ENCODE data around the gene ELOB.

The ELOB gene

DNA sequence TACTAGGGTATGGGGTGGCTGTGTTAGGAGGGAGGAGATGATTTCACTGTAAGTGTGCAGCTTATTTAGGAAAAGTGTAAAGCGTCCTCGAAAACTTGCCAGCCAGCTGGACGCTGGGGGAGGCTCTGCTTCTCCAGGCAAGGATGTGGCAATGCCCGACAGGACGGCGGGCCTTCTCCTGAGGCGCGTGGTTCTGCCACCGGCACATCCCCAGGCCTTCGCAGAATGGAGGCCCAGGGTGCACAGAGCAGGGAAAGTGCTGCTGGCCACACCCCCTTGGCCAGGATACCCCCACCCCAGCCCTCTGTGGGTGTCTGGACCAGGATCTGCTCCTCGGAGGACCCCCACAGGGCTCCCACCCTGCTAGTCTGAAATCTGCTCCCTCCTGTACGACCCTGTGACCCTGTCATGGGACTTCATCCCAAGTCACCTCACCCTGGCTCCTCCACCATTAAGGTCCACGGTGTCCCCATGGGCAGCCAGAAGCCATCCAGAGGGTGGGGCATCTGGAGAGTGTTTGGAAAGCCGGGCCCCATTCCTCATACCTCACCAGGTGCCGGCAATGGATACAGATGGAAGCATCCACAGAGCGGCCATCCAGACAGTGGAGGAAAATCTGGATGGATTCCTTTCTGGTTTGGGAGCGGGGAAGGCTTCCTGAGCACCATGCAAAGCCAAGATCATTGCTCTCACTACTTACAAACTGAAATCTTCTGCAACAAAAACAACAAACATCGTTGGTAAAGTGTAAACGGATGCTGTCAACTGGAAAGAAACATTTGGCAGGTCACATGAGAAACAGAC, 33.9 kb downstream of the ELOB start:
- Histone ChIP-seq H3K36me3 (ENCODE audit: control insufficient read depth in 2 of 2, insufficient read depth in 1 of 2, low read length in 2 of 2) (no peaks in the 10 kb centered on the region; a peak in 1 of 3 replicates), H3K4me3 (ENCODE audit: low read depth, low read length) (no peak overlapping the region), H3K9me3 (ENCODE audit: control insufficient read depth, insufficient read depth, low read depth, low read length) (no peaks in the 10 kb centered on the region), H3K4me1 (ENCODE audit: control insufficient read depth, insufficient read depth, low read length) (no peaks in the 10 kb centered on the region), H3K27ac (ENCODE audit: extremely low read depth, low read depth, low read length) (no peak overlapping the region)
- POLR2A ChIA-PET, result no interaction called here
- peak; percentile 60; the same call in 1 of the 2 replicates for TF ChIP-seq ZNF10 (tag by site-specific recombination; IDR thresholded peaks at IDR 0.05)
- TF ChIP-seq YY2 (tag by site-specific recombination; IDR thresholded peaks at IDR 0.05), result no peak
- CTCF ChIA-PET, result no interaction called here

DNA sequence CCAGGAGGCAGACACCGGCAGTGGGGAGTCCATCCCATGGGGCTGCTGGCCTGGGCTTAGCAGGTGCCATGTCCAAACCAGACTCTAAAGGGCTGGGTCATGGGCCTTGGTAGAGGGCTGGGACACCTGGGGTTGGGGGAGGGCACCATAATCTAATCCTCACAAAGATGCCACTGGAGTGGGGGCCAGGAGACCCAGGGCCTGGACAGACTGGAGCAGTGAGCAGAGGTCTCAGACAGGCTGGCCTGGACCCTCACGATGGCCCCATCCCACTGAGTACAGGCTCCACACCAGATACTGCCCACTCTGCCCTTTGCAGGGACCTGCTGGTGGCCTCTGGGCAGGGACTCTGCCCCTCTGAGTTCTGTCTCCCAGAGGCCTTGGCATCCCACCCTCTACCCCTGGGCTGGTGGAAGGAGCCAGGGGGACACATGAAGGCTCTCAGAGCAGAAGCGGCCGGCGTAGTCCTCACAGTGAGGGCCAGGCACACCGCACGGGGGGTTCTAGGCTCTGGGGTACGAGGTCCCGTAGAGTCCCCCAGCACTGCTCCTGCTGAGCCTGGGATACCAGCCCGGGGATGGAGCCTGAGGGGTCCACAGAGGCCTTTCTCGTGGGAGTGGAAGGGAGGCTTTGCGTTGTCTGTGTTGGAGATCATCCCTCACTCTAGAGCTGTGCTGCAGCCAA, 34.6 kb downstream of the ELOB start:
- Histone ChIP-seq H3K36me3 (ENCODE audit: control insufficient read depth in 2 of 2, insufficient read depth in 1 of 2, low read length in 2 of 2) (no peaks in the 10 kb centered on the region), H3K27ac (ENCODE audit: extremely low read depth, low read depth, low read length) (no peak overlapping the region), H3K4me1 (ENCODE audit: control insufficient read depth, insufficient read depth, low read length) (no peaks in the 10 kb centered on the region), H3K4me3 (ENCODE audit: low read depth, low read length) (no peak overlapping the region), H3K9me3 (ENCODE audit: control insufficient read depth, insufficient read depth, low read depth, low read length) (no peaks in the 10 kb centered on the region)
- TF ChIP-seq ZNF629 (tag by site-specific recombination; IDR thresholded peaks at IDR 0.05) (no peak), ZIC2 (tag by site-specific recombination; IDR thresholded peaks at IDR 0.05) (peak; percentile 27; the same call in 1 of the 2 replicates)
- CTCF ChIA-PET, result no interaction called here
- POLR2A ChIA-PET, result interaction anchor here (0.6 to 1.3 kb wide), 2 partner anchors 126 to 587 kb away, joined by 3 read pairs; partner anchors contain the start of gene TRAF7

DNA sequence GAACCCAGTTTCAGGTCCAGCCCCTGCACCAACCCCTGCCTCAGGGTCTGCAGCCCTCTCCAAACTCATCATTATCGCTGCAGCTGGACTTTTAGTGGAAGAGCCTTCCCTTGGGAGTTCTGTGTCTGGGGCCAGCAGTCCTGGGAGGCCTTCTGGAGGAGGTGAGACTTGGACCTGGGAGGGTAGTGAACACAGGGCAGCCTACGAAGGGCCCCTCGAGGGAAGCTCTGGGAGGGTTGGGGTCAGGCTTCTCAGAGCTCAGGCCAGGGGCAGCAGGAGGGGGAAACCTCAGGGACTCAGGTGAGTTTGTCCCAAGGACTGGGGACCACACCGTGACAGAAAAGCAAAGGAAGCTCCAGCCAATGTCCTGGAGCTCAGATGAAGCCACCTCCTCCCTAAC, 35.9 kb downstream of the ELOB start:
- H3K27ac ChIP-seq (ENCODE audit: extremely low read depth, low read depth, low read length), result 0 out of 2 replicates have a peak overlapping the region, but pooled peaks have one; percentile 11
- ChIA-PET CTCF (no interaction called here), POLR2A (interaction anchor here (1.1 to 2.0 kb wide), 3 partner anchors 12 to 127 kb away, joined by 3 to 4 read pairs (median 4); no protein-coding TSS in a partner anchor)
- H3K4me1 ChIP-seq (ENCODE audit: control insufficient read depth, insufficient read depth, low read length), result no peaks in the 10 kb centered on the region
- H3K9me3 ChIP-seq (ENCODE audit: control insufficient read depth, insufficient read depth, low read depth, low read length), result no peaks in the 10 kb centered on the region
- no peaks in the 10 kb centered on the region for H3K36me3 ChIP-seq (ENCODE audit: control insufficient read depth in 2 of 2, insufficient read depth in 1 of 2, low read length in 2 of 2)
- no peak overlapping the region for H3K4me3 ChIP-seq (ENCODE audit: low read depth, low read length)
- TF ChIP-seq, protein P1, sequence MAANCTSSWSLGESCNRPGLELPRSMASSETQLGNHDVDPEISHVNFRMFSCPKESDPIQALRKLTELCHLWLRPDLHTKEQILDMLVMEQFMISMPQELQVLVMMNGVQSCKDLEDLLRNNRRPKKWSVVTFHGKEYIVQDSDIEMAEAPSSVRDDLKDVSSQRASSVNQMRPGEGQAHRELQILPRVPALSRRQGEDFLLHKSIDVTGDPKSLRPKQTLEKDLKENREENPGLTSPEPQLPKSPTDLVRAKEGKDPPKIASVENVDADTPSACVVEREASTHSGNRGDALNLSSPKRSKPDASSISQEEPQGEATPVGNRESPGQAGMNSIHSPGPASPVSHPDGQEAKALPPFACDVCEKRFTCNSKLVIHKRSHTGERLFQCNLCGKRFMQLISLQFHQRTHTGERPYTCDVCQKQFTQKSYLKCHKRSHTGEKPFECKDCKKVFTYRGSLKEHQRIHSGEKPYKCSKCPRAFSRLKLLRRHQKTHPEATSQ (tag by site-specific recombination; IDR thresholded peaks at IDR 0.05), result no peak
- TF ChIP-seq, protein P2, sequence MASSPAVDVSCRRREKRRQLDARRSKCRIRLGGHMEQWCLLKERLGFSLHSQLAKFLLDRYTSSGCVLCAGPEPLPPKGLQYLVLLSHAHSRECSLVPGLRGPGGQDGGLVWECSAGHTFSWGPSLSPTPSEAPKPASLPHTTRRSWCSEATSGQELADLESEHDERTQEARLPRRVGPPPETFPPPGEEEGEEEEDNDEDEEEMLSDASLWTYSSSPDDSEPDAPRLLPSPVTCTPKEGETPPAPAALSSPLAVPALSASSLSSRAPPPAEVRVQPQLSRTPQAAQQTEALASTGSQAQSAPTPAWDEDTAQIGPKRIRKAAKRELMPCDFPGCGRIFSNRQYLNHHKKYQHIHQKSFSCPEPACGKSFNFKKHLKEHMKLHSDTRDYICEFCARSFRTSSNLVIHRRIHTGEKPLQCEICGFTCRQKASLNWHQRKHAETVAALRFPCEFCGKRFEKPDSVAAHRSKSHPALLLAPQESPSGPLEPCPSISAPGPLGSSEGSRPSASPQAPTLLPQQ (tag by site-specific recombination; IDR thresholded peaks at IDR 0.05), result no peak
- no peak for TF ChIP-seq ZNF76 (tag by site-specific recombination; IDR thresholded peaks at IDR 0.05; ENCODE audit: borderline replicate concordance, low read depth)
- TF ChIP-seq, protein P3, sequence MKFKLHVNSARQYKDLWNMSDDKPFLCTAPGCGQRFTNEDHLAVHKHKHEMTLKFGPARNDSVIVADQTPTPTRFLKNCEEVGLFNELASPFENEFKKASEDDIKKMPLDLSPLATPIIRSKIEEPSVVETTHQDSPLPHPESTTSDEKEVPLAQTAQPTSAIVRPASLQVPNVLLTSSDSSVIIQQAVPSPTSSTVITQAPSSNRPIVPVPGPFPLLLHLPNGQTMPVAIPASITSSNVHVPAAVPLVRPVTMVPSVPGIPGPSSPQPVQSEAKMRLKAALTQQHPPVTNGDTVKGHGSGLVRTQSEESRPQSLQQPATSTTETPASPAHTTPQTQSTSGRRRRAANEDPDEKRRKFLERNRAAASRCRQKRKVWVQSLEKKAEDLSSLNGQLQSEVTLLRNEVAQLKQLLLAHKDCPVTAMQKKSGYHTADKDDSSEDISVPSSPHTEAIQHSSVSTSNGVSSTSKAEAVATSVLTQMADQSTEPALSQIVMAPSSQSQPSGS (tag by site-specific recombination; IDR thresholded peaks at IDR 0.05; ENCODE audit: low read depth), result no peak
- TF ChIP-seq REPIN1 (tag by site-specific recombination; IDR thresholded peaks at IDR 0.05; ENCODE audit: low read depth), result no peak
- TF ChIP-seq, protein P4, sequence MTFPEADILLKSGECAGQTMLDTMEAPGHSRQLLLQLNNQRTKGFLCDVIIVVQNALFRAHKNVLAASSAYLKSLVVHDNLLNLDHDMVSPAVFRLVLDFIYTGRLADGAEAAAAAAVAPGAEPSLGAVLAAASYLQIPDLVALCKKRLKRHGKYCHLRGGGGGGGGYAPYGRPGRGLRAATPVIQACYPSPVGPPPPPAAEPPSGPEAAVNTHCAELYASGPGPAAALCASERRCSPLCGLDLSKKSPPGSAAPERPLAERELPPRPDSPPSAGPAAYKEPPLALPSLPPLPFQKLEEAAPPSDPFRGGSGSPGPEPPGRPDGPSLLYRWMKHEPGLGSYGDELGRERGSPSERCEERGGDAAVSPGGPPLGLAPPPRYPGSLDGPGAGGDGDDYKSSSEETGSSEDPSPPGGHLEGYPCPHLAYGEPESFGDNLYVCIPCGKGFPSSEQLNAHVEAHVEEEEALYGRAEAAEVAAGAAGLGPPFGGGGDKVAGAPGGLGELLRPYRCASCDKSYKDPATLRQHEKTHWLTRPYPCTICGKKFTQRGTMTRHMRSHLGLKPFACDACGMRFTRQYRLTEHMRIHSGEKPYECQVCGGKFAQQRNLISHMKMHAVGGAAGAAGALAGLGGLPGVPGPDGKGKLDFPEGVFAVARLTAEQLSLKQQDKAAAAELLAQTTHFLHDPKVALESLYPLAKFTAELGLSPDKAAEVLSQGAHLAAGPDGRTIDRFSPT (tag by site-specific recombination; IDR thresholded peaks at IDR 0.05), result no peak
- no peak for TF ChIP-seq ZNF214 (tag by site-specific recombination; IDR thresholded peaks at IDR 0.05; ENCODE audit: borderline replicate concordance)
- TF ChIP-seq ZNF621 (tag by site-specific recombination; IDR thresholded peaks at IDR 0.05), result no peak
- TF ChIP-seq ZNF561 (tag by site-specific recombination; IDR thresholded peaks at IDR 0.05; ENCODE audit: borderline replicate concordance), result no peak
- no peak for TF ChIP-seq GLI2 (tag by site-specific recombination; IDR thresholded peaks at IDR 0.05; ENCODE audit: borderline replicate concordance, low read depth)
- no peak for TF ChIP-seq ZNF155 (tag by site-specific recombination; IDR thresholded peaks at IDR 0.05)
- TF ChIP-seq ZNF830 (tag by site-specific recombination; IDR thresholded peaks at IDR 0.05; ENCODE audit: low read depth), result no peak
- TF ChIP-seq, protein P5, sequence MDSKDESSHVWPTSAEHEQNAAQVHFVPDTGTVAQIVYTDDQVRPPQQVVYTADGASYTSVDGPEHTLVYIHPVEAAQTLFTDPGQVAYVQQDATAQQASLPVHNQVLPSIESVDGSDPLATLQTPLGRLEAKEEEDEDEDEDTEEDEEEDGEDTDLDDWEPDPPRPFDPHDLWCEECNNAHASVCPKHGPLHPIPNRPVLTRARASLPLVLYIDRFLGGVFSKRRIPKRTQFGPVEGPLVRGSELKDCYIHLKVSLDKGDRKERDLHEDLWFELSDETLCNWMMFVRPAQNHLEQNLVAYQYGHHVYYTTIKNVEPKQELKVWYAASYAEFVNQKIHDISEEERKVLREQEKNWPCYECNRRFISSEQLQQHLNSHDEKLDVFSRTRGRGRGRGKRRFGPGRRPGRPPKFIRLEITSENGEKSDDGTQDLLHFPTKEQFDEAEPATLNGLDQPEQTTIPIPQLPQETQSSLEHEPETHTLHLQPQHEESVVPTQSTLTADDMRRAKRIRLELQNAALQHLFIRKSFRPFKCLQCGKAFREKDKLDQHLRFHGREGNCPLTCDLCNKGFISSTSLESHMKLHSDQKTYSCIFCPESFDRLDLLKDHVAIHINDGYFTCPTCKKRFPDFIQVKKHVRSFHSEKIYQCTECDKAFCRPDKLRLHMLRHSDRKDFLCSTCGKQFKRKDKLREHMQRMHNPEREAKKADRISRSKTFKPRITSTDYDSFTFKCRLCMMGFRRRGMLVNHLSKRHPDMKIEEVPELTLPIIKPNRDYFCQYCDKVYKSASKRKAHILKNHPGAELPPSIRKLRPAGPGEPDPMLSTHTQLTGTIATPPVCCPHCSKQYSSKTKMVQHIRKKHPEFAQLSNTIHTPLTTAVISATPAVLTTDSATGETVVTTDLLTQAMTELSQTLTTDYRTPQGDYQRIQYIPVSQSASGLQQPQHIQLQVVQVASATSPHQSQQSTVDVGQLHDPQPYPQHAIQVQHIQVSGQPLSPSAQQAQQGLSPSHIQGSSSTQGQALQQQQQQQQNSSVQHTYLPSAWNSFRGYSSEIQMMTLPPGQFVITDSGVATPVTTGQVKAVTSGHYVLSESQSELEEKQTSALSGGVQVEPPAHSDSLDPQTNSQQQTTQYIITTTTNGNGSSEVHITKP (tag by site-specific recombination; IDR thresholded peaks at IDR 0.05), result no peak
